Jurkat, Clone E6-1 (cell line): ENCODE data around the gene PARP15.
A peak's percentile ranks its signal among the peaks of the same experiment; 100 is the strongest.
"Not testable (repeated sequence)": the region's sequence is repeated elsewhere in the genome, so short reads cannot be mapped to it uniquely, and the experiment has no call there.

ENCODE experiments used
- DNase-seq: peaks from one replicate; pipeline ENCODE4 v3.0.0-alpha.2; 2011; ENCODE audit warnings: low read depth, low spot score
- H3K4me3 ChIP-seq: 2 replicates; pipeline ENCODE4 v1.5.1; 2011; ENCODE audit warnings: mild to moderate bottlenecking, low read length, control low read depth, moderate library complexity

Gene PARP15

GRCh38 chr3:122564155-122564912, 13.1 kb upstream of the PARP15 start, which contains the start of the genes DTX3L and PARP9:
Gene DTX3L, plus strand, starts transcription at chr3:122564338. Its CDS starts 89 bp downstream, at chr3:122564427.
Gene PARP9, minus strand, starts transcription at chr3:122564300. Its CDS starts 4,680 bp downstream, at chr3:122559620.
- peak within 1 kb of the TSS; percentile 74 for H3K4me3 ChIP-seq
- DNase-seq, result peak; percentile 58

- DNase-seq, H3K4me3 ChIP-seq: not testable (repeated sequence)
Observed at GRCh38 chr3:122568131-122568530, 9.3 kb upstream of the PARP15 start.

GRCh38 chr3:122568755-122569154, 8.7 kb upstream of the PARP15 start:
- DNase-seq, result no peak
- H3K4me3 ChIP-seq, result no peak overlapping the region

- no peak for DNase-seq
- H3K4me3 ChIP-seq, result no peak overlapping the region
Observed at GRCh38 chr3:122572940-122573412, 4.5 kb upstream of the PARP15 start.

- no peak for DNase-seq
- no peak overlapping the region for H3K4me3 ChIP-seq
Observed at GRCh38 chr3:122576174-122576940, 1.1 kb upstream of the PARP15 start.

GRCh38 chr3:122578069-122578740, 755 bp downstream of the PARP15 start:
- DNase-seq, result no peak
- H3K4me3 ChIP-seq, result peak overlapping the region; percentile 57

GRCh38 chr3:122580470-122580869, 3.0 kb downstream of the PARP15 start:
- no peak overlapping the region for H3K4me3 ChIP-seq
- no peak for DNase-seq

- H3K4me3 ChIP-seq, result no peak overlapping the region
- DNase-seq, result no peak
Observed at GRCh38 chr3:122581622-122582021, 4.2 kb downstream of the PARP15 start.

GRCh38 chr3:122582390-122582789, 4.9 kb downstream of the PARP15 start:
- no peak overlapping the region for H3K4me3 ChIP-seq
- DNase-seq, result no peak

GRCh38 chr3:122586098-122586497, 8.6 kb downstream of the PARP15 start:
- no peak for DNase-seq
- H3K4me3 ChIP-seq, result no peak overlapping the region

GRCh38 chr3:122586773-122587485, 9.5 kb downstream of the PARP15 start:
- no peak overlapping the region for H3K4me3 ChIP-seq
- no peak for DNase-seq

- H3K4me3 ChIP-seq, result no peak overlapping the region
- no peak for DNase-seq
Observed at GRCh38 chr3:122587572-122587971, 10.1 kb downstream of the PARP15 start.

GRCh38 chr3:122589297-122589696, 11.8 kb downstream of the PARP15 start:
- no peak overlapping the region for H3K4me3 ChIP-seq

GRCh38 chr3:122590610-122591009, 13.2 kb downstream of the PARP15 start:
- DNase-seq, result no peak
- H3K4me3 ChIP-seq, result no peak overlapping the region

More at GRCh38 chr3:122589297-122589696, 11.8 kb downstream of the PARP15 start:
- no peak for DNase-seq

- no peak overlapping the region for H3K4me3 ChIP-seq
- DNase-seq, result no peak
Observed at GRCh38 chr3:122594025-122594424, 16.6 kb downstream of the PARP15 start.

GRCh38 chr3:122598151-122598550, 20.7 kb downstream of the PARP15 start:
- H3K4me3 ChIP-seq, result no peak overlapping the region
- no peak for DNase-seq

- H3K4me3 ChIP-seq, result no peak overlapping the region
- no peak for DNase-seq
Observed at GRCh38 chr3:122598556-122598955, 21.1 kb downstream of the PARP15 start.

- DNase-seq, result no peak
- H3K4me3 ChIP-seq, result no peak overlapping the region
Observed at GRCh38 chr3:122602011-122602710, 24.7 kb downstream of the PARP15 start.
